Activated T-cell treated with anti-CD3 and anti-CD28 coated beads, Interleukin-2, amount 50 U/mL, for 1 hour (primary cell): ENCODE data around the gene MGAM2.

ENCODE experiments used
- DNase-seq: peaks from one replicate; pipeline ENCODE4 v3.0.0-alpha.2; 2020

The MGAM2 gene

GRCh38 chr7:142180426-142180825, 68.9 kb downstream of the MGAM2 start:
- no peak for DNase-seq

- DNase-seq = no peak
These were observed 69.7 kb downstream of the MGAM2 start for GRCh38 chr7:142181211-142181610.

GRCh38 chr7:142181966-142182365, 70.4 kb downstream of the MGAM2 start:
- no peak for DNase-seq

GRCh38 chr7:142185069-142185468, 73.6 kb downstream of the MGAM2 start:
- DNase-seq = no peak

- DNase-seq = no peak
These were observed 74.3 kb downstream of the MGAM2 start for GRCh38 chr7:142185801-142186200.

- no peak for DNase-seq
These were observed 76.6 kb downstream of the MGAM2 start for GRCh38 chr7:142188154-142188553.

- DNase-seq = no peak
These were observed 77.3 kb downstream of the MGAM2 start for GRCh38 chr7:142188846-142189245.

GRCh38 chr7:142194201-142194600, 82.7 kb downstream of the MGAM2 start:
- no peak for DNase-seq

GRCh38 chr7:142196066-142196840, 84.7 kb downstream of the MGAM2 start:
- DNase-seq = no peak

- DNase-seq = no peak
These were observed 88.7 kb downstream of the MGAM2 start for GRCh38 chr7:142200206-142200605.

GRCh38 chr7:142228537-142229104, 117.1 kb downstream of the MGAM2 start:
- no peak for DNase-seq

GRCh38 chr7:142231716-142232115, 120.2 kb downstream of the MGAM2 start:
- no peak for DNase-seq

GRCh38 chr7:142240546-142240945, 129.0 kb downstream of the MGAM2 start:
- DNase-seq = no peak

- no peak for DNase-seq
These were observed 132.3 kb downstream of the MGAM2 start for GRCh38 chr7:142243823-142244222.

- DNase-seq = no peak
These were observed 136.9 kb downstream of the MGAM2 start for GRCh38 chr7:142248166-142249160.

GRCh38 chr7:142249918-142250317, 138.4 kb downstream of the MGAM2 start:
- DNase-seq = no peak

GRCh38 chr7:142250705-142251104, 139.2 kb downstream of the MGAM2 start:
- no peak for DNase-seq

GRCh38 chr7:142257958-142258357, 146.4 kb downstream of the MGAM2 start, which contains the start of gene PRSS58:
PRSS58 (minus strand) TSS chr7:142258058; CDS start chr7:142257707, 351 bp downstream.
- DNase-seq = no peak

GRCh38 chr7:142263598-142264380, 152.3 kb downstream of the MGAM2 start:
- DNase-seq = no peak
